Heart left ventricle (tissue), 13 donors: ENCODE measurements around the gene IDH2.

Source experiments
- POLR2A ChIP-seq, 2 donors: fragments of 450-650 bp; IDR thresholded peaks; one replicate each; pipeline ENCODE4 v1.6.1; 2017; ENCODE audit warnings: antibody characterized with exemption in 2 of 2, mild to moderate bottlenecking in 2 of 2, moderate library complexity in 2 of 2
- TF ChIP-seq, protein P1 (sequence below), 12 donors: fragments of 200-600 bp; sonication (generic) in 4 of 12; IDR thresholded peaks; one replicate each; pipeline versions ENCODE4 v1.5.0 to v1.8.0; 2018 to 2022; ENCODE audit warnings: antibody characterized with exemption in 12 of 12, mild to moderate bottlenecking in 5 of 12
- donor health status: ischemic (EF 13 %, LVEDD 7.1; RV severe dilation, severe dysfunction).
- donor health status: DM: no; HTN: yes; CAD: no.
- donor health status: DM: no; HTN: no; CAD: no.
- donor health status: ischemic (EF 25% LVEDD 6.9; RV normal size, moderate dysfunction).
- donor health status: ischemic (EF 25% LVEDD 5.7; RV mildly dilated, moderate dysfunction).
- donor health status: ischemic (EF 35%, LVEDD 5.7; RV mildly dilated, moderate dysfunction).
- donor health status: nonischemic (EF 11% LVEDD 7.7; RV severe dilation, severe dysfunction).
- donor health status: DM: yes; HTN: yes; CAD: no.
- donor health status: PGD.
- donor health status: ischemic (EF 29% LVEDD 5.4; RV normal size, mild dysfunction).
- donor health status: nonischemic (EF 23%, LVEDD 6.1; RV moderate dilation, normal function).

DNA sequence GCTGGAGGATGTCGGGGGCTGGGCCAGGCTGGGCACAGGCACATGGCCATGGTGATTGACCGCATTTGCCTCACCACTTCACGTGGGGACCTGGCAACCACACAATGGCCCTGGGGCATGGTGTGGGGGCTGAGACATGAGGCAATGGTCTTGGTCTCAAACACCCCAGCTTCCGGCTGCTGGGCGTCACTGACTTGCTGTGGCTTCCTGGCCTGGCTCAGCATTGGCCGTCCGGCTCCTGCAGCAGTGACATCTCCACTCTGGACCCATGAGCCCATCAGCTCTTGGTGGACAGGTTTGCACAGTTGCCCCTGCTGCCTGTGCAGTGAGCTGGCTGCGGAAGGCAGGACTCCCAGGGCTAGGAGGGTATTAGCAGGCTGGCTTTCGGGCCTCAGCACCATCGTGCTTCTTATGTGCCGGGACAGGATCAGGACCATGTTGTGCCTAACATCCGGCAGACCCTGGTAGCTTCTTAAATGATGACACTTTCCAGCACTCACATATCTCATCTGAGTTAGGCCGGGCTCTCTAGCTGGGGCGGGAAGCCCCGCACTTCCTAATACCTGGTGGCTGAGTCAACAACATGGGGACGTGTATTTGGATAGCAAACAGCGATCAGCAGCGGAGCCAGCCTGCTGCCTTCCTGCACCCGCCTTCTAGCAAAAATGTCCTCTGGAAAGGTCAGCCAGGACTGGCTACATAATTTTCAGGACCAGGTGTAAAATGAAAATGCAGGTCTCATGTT, 67.0 kb downstream of the IDH2 start:
- TF ChIP-seq, protein P1, sequence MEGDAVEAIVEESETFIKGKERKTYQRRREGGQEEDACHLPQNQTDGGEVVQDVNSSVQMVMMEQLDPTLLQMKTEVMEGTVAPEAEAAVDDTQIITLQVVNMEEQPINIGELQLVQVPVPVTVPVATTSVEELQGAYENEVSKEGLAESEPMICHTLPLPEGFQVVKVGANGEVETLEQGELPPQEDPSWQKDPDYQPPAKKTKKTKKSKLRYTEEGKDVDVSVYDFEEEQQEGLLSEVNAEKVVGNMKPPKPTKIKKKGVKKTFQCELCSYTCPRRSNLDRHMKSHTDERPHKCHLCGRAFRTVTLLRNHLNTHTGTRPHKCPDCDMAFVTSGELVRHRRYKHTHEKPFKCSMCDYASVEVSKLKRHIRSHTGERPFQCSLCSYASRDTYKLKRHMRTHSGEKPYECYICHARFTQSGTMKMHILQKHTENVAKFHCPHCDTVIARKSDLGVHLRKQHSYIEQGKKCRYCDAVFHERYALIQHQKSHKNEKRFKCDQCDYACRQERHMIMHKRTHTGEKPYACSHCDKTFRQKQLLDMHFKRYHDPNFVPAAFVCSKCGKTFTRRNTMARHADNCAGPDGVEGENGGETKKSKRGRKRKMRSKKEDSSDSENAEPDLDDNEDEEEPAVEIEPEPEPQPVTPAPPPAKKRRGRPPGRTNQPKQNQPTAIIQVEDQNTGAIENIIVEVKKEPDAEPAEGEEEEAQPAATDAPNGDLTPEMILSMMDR (IDR thresholded peaks at IDR 0.05), result no peak
- no peak for TF ChIP-seq POLR2A (IDR thresholded peaks at IDR 0.05)
